ENCODE results near the gene CTSD.

GRCh38 chr11:1783725-1784529, 20.2 kb upstream of the CTSD start:
- no peak for TF ChIP-seq CTCF (IDR thresholded peaks at IDR 0.05)
- no peak for TF ChIP-seq EP300 (IDR thresholded peaks at IDR 0.05; ENCODE audit: borderline replicate concordance in 1 of 2, low read depth in 1 of 2, low read length in 1 of 2)
- no peak for TF ChIP-seq POLR2AphosphoS5 (IDR thresholded peaks at IDR 0.05; ENCODE audit: low read depth, low read length)
- no peak for TF ChIP-seq ZBTB33 (IDR thresholded peaks at IDR 0.05; ENCODE audit: borderline replicate concordance, low read depth)
- TF ChIP-seq SMC3 (IDR thresholded peaks at IDR 0.05; ENCODE audit: low read depth, low read length) = no peak
- TF ChIP-seq MAX (IDR thresholded peaks at IDR 0.05; ENCODE audit: low read depth) = no peak
- TF ChIP-seq RAD21 (IDR thresholded peaks at IDR 0.05; ENCODE audit: low read length) = no peak
- TF ChIP-seq FOXJ3 (CRISPR knock-in tag; IDR thresholded peaks at IDR 0.05) = no peak
- no peak for TF ChIP-seq JUND (IDR thresholded peaks at IDR 0.05)
- no peak for TF ChIP-seq FOXM1 (IDR thresholded peaks at IDR 0.05; ENCODE audit: low read depth)
- TF ChIP-seq USF2 (IDR thresholded peaks at IDR 0.05; ENCODE audit: borderline replicate concordance, low read depth, low read length) = no peak
- TF ChIP-seq RXRA (IDR thresholded peaks at IDR 0.05; ENCODE audit: borderline replicate concordance, low read depth) = no peak
